ENCODE measurements around the gene NDUFA5.

GRCh38 chr7:123598657-123599056 lies 41.0 kb upstream of the NDUFA5 start:
- TF ChIP-seq FOSL2 (IDR thresholded peaks at IDR 0.05; ENCODE audit: borderline replicate concordance, low read depth) (no peak), CTCF (IDR thresholded peaks at IDR 0.05) (no peak), POLR2AphosphoS5 (IDR thresholded peaks at IDR 0.05; ENCODE audit: low read depth, low read length) (no peak), ZBTB33 (IDR thresholded peaks at IDR 0.05; ENCODE audit: borderline replicate concordance, low read depth) (no peak), TAF1 (IDR thresholded peaks at IDR 0.05; ENCODE audit: borderline replicate concordance, low read depth, low read length) (no peak), EZH2phosphoT487 (IDR thresholded peaks at IDR 0.05; ENCODE audit: borderline replicate concordance, low read depth) (no peak), MXI1 (IDR thresholded peaks at IDR 0.05; ENCODE audit: low read depth, low read length) (no peak), RAD21 (IDR thresholded peaks at IDR 0.05; ENCODE audit: low read length) (no peak), MAX (IDR thresholded peaks at IDR 0.05; ENCODE audit: low read depth) (no peak)
